Measurements from ENCODE around the gene MEIKIN.
A peak's percentile ranks its signal among the peaks of the same experiment; 100 is the strongest.

MEIKIN gene

DNA sequence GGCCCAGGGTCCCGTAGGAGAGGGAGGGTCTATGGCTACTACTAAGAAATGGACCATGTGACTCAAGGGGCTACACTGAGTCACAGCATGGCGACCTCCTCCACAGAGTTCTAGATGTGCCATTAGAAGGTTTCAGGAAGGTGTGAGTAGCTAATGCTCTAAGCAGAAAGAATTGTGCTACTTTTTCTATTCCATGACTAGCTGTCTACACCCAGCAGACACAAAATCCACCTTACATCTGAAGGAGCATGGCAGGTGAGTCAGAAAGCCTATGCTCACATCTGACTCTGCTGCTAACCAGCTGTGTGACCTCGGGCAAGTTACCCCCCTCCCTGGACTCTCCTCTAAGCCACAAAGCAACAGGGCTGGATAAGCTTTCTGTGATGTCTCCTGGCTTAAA, 14.4 kb upstream of the MEIKIN start:
- DNase-seq (ENCODE audit: low read depth) = no peak
- H3K4me3 ChIP-seq (ENCODE audit: low read depth, low read length) = no peak overlapping the region
- TF ChIP-seq, protein P1, sequence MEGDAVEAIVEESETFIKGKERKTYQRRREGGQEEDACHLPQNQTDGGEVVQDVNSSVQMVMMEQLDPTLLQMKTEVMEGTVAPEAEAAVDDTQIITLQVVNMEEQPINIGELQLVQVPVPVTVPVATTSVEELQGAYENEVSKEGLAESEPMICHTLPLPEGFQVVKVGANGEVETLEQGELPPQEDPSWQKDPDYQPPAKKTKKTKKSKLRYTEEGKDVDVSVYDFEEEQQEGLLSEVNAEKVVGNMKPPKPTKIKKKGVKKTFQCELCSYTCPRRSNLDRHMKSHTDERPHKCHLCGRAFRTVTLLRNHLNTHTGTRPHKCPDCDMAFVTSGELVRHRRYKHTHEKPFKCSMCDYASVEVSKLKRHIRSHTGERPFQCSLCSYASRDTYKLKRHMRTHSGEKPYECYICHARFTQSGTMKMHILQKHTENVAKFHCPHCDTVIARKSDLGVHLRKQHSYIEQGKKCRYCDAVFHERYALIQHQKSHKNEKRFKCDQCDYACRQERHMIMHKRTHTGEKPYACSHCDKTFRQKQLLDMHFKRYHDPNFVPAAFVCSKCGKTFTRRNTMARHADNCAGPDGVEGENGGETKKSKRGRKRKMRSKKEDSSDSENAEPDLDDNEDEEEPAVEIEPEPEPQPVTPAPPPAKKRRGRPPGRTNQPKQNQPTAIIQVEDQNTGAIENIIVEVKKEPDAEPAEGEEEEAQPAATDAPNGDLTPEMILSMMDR (IDR thresholded peaks at IDR 0.05; ENCODE audit: control insufficient read depth, extremely low read depth, insufficient read depth) = no peak

DNA sequence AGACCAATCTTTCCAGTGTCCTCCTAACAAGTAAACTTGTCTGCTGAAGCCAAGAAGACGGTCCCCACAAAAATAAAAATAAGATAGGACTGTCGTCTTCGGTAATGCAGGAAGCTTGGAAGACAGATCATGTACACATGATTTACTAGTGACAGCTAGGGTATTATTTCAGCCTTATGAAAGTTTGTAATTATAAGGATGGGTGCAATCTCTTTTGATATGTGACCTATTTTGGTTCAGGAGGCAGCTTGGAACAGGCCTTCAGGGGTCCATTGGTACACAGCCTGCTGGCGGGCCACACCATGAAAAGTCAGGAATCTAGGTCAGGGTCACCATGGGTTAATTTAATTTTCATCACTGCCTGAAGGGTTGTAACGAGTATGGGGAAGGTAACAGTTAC, 13.7 kb upstream of the MEIKIN start:
- no peak for DNase-seq (ENCODE audit: low read depth)
- no peak overlapping the region for H3K4me3 ChIP-seq (ENCODE audit: low read depth, low read length)
- TF ChIP-seq, protein P1 (IDR thresholded peaks at IDR 0.05; ENCODE audit: control insufficient read depth, extremely low read depth, insufficient read depth) = no peak

DNA sequence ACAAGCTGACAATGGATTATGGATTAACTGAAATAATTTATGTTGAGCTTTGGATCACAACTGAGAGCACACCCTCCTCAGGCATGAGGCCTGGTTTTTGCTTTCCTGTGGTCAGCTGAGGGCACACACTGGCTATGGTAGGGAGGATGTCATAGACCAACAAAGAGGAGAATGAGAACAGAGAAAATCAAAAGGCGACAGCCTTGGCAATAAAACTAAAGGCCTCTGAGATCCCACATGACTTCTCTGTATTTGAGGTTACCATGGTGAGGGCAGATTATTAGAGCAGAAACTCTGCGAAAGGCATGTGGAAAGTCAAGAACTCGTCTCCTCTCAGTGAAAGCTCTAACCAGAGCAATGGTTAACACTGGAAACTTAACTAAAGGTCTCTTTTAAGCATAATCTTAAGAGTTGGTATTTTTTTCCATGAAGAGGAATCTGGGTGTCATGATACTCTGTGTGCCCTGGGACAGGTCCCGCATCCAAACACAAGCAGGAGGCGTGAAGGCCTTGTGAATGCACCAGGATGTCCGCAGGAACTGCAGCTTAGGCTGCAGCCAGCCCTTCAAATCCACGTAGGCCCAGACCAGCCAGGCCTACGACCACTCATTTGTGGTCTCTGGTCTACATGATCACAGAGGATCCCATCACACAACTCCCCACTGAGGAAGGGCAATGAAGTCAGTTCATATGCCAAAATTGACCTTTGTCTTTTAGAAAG, 12.4 kb upstream of the MEIKIN start:
- TF ChIP-seq, protein P1 (IDR thresholded peaks at IDR 0.05; ENCODE audit: control insufficient read depth, extremely low read depth, insufficient read depth) = no peak
- no peak overlapping the region for H3K4me3 ChIP-seq (ENCODE audit: low read depth, low read length)
- no peak for DNase-seq (ENCODE audit: low read depth)

DNA sequence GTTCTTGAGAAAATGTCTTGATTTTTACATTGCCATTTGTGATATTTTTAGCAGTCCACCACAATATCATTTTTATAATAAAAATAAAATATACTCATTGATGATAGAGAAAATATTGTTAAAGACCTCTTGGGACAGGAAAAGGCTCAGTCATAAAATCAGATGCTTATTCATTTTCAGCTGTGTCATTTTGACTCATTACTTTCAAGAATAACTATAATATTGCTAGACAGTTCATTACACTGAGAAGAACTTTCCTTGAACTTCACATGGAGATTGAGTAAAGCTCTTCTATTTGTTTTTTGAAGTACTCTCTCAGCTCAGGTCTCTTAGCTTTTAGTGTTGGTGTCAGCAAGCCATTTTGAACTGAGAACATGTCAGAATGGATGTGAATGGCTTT, 8.5 kb upstream of the MEIKIN start:
- DNase-seq (ENCODE audit: low read depth) = no peak
- H3K4me3 ChIP-seq (ENCODE audit: low read depth, low read length) = no peak overlapping the region
- TF ChIP-seq, protein P1 (IDR thresholded peaks at IDR 0.05; ENCODE audit: control insufficient read depth, extremely low read depth, insufficient read depth) = no peak

DNA sequence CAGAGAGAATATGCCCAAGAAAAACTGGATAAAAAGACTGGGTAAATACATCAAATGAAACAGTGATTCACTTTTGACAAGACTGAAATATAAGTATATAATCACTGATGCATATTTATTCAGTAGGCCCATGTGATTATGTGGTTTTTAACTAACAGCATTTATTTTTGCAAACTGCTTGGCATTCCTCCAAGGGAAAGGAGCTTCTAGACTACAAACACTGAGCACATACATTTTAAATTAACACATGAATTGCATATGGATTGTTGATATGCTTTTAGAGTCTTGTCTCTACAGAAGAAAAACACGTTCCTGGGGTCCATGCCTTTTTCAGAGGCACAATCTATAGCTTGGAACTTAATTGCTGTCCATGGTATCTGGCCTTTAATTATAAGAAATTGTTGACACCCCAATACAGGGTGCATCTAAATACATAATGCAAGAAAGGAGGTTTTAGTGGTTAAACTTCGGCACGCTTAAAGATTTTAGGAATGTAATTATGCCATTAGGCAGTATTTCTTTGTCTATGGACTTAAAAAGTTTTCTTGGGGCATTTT, 6.9 kb upstream of the MEIKIN start:
- TF ChIP-seq, protein P1 (IDR thresholded peaks at IDR 0.05; ENCODE audit: control insufficient read depth, extremely low read depth, insufficient read depth) = no peak
- H3K4me3 ChIP-seq (ENCODE audit: low read depth, low read length) = no peak overlapping the region
- DNase-seq (ENCODE audit: low read depth) = no peak

DNA sequence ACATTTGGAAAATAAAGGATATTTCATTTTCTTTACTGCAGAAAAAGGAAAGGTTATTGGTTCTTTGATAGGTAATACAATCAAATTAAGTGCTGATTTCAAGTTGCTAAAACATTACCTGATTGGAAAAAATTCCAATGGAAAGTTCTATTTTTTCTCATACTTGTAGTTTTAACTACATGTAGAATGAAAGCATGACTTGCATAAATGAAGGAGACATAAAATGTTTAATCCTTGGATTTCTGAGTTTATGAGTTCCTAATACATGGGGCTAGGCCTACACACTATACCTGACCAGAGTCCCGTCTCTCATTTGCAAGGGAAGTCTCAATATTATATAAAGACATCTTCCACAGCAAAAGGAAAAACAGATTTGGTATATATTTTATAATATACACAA, 5.2 kb upstream of the MEIKIN start:
- TF ChIP-seq, protein P1 (IDR thresholded peaks at IDR 0.05; ENCODE audit: control insufficient read depth, extremely low read depth, insufficient read depth) = no peak
- no peak for DNase-seq (ENCODE audit: low read depth)
- no peak overlapping the region for H3K4me3 ChIP-seq (ENCODE audit: low read depth, low read length)

DNA sequence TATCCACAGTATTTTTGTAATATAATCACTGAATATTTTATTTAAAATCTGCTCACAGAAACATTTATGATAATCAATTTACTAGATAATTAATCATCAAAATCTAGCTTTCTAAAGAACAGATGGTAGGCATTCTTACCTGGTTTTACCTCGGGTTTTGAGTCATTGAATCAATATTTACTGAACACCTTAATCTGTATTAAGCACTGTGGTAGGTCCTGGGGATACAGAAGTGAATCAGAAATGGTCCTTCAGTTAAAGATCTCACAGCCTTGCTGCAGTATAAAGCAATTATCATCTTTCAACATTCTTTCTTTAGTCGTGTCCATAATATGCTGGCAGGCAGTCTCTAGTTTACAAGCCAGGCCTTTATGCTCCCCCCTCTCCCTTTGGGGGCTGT, 2.0 kb upstream of the MEIKIN start:
- peak; percentile 54 for DNase-seq (ENCODE audit: low read depth)
- TF ChIP-seq, protein P1 (IDR thresholded peaks at IDR 0.05; ENCODE audit: control insufficient read depth, extremely low read depth, insufficient read depth) = no peak
- no peak overlapping the region for H3K4me3 ChIP-seq (ENCODE audit: low read depth, low read length)
